Retinal pigment epithelial cell (primary cell): ENCODE results near the gene TTLL5.
A peak's percentile ranks its signal among the peaks of the same experiment; 100 is the strongest.

Source experiments
- DNase-seq: peaks from one replicate; pipeline ENCODE4 v3.0.0-alpha.2; 2010; ENCODE audit warnings: low read depth
- H3K4me3 ChIP-seq: 2 replicates; pipeline ENCODE4 v1.5.1; 2011; ENCODE audit warnings: mild to moderate bottlenecking, low read length, control low read depth, moderate library complexity
- CTCF ChIP-seq: conservative IDR thresholded peaks from 2 replicates; pipeline ENCODE4 v1.5.1; 2011; ENCODE audit warnings: low read depth, low read length, control low read depth, inconsistent platforms

The TTLL5 gene

GRCh38 chr14:75660238-75660629 is 812 bp upstream of the TTLL5 start:
- no peak for DNase-seq
- H3K4me3 ChIP-seq, result peak overlapping the region; percentile 97
- no peak for TF ChIP-seq CTCF

GRCh38 chr14:75661499-75661814 is 411 bp downstream of the TTLL5 start:
- no peak for TF ChIP-seq CTCF

DNA sequence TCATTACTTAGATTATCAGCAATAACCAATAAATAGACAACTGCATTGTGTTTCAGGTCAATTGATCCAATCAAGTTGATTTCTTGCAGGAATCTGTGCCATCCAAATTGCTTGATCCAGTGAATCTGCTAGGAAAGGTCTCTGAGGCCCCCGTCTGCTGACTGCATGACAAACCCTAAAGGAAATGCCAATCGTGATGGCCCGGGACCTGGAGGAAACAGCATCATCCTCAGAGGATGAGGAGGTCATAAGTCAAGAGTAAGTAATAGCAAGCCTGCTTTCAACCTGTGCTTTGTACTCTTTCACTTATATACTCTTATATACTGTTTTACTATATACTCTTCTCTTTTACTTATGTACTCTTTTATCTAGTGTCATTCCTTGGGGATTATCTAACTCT is 1.9 kb downstream of the TTLL5 start:
- DNase-seq, result no peak
- no peak overlapping the region for H3K4me3 ChIP-seq
- TF ChIP-seq CTCF, result no peak

More at GRCh38 chr14:75661499-75661814, 411 bp downstream of the TTLL5 start:
- peak overlapping the region; percentile 97 for H3K4me3 ChIP-seq
- no peak for DNase-seq

- H3K4me3 ChIP-seq, result no peak overlapping the region
- DNase-seq, result no peak
- no peak for TF ChIP-seq CTCF
These were observed 6.2 kb downstream of the TTLL5 start for GRCh38 chr14:75667099-75667765.

- no peak for TF ChIP-seq CTCF
- no peak overlapping the region for H3K4me3 ChIP-seq
- DNase-seq, result no peak
These were observed 11.7 kb downstream of the TTLL5 start for GRCh38 chr14:75672605-75673192.

- TF ChIP-seq CTCF, result no peak
These were observed 12.4 kb downstream of the TTLL5 start for GRCh38 chr14:75673345-75674035.

DNA sequence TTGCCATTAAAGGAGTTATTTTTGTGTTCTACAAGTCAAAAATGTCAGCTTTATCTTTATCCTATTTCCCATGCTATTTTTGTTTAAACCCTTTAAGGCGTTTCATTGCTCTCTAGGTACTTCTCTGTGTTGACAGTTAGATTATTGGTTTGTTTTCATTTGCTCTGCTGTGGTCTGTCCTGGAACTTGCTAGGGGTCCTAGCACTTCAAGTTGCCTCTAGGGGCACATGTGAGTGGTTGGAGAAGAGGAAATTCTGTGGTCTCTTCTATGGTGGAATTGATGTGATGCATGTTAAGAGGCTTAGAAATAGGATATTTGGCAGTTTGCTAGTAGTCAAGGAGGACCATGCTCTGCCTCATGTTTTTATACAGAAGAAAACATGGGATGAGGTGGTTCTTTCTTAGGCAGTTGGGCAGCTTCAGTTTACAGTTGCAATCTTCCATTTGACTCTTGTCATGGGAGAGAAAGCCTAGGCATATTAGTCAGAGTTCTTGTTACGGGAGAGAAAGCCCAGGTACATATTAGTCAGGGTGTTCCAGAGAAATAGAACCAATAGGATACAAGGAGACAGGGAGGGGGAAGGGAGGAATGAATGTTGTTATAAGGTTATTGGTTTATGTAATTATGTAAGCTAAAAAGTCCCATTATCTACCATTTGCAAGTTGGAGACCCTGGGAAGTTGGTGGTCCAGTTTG is 14.4 kb downstream of the TTLL5 start:
- peak; percentile 37 for TF ChIP-seq CTCF
- no peak for DNase-seq

More at GRCh38 chr14:75673345-75674035, 12.4 kb downstream of the TTLL5 start:
- no peak overlapping the region for H3K4me3 ChIP-seq
- no peak for DNase-seq

More for the DNA sequence above, 14.4 kb downstream of the TTLL5 start:
- H3K4me3 ChIP-seq, result no peak overlapping the region
